A549 (cell line): Measurements from ENCODE around the gene MGLL. TPM values are rescaled to one million over a fixed set of nuclear protein-coding genes. Genes with fewer than 3 reads are reported as not detected.
A peak's percentile ranks its signal among the peaks of the same experiment; 100 is the strongest.

Experiments used
- ATAC-seq, 2 experiments: fragments of 200-7000 bp in 1 of 2; fragments of >200 bp in 1 of 2; cut with Nextera tagmentation in 1 of 2; cut with Tn5 transposase in 1 of 2; 3 replicates each; pipeline versions ENCODE4 v1.8.0 to v1.9.1; 2018 to 2020; ENCODE audit warnings: mild to moderate bottlenecking in 1 of 2, moderate library complexity in 1 of 2
- CTCF ChIA-PET: fragments of 300-600 bp; sonication (Branson Sonifier 250); formaldehyde crosslinking; extraction: SDS; loops from one replicate; lab custom pipeline; 2021; ENCODE audit warnings: antibody characterized with exemption, inconsistent platforms; lab: Yijun Ruan, JAX
- POLR2A ChIA-PET: fragments of 350-600 bp; formaldehyde crosslinking; extraction: SDS; loops from one replicate; lab custom pipeline; 2021; ENCODE audit warnings: antibody characterized with exemption, inconsistent platforms; lab: Yijun Ruan, JAX
- DNase-seq, 2 experiments: peaks; one replicate each; pipeline versions ENCODE4 v3.0.0 to v3.0.0-alpha.2; 2011 to 2016; ENCODE audit warnings: low read depth in 1 of 2, low spot score in 1 of 2
- FAIRE-seq: peaks from 2 replicates; lab custom pipeline; 2011; peaks lifted over from hg19 to GRCh38; lab: Jason Lieb, UNC
- H3K27ac ChIP-seq, 2 experiments: fragments of >200 bp; sonication (Bioruptor Twin); formaldehyde crosslinking; 3 replicates each; pipeline ENCODE4 v1.5.1; 2016 to 2017
- H3K4me1 ChIP-seq: fragments of >200 bp; sonication (Bioruptor Twin); formaldehyde crosslinking; 3 replicates; pipeline ENCODE4 v1.6.1; 2016
- H3K4me2 ChIP-seq: fragments of >200 bp; sonication (Bioruptor Twin); formaldehyde crosslinking; 3 replicates; pipeline ENCODE4 v1.6.1; 2016
- H3K4me3 ChIP-seq: fragments of >200 bp; sonication (Bioruptor Twin); formaldehyde crosslinking; 3 replicates; pipeline ENCODE4 v1.5.1; 2016
- H3K9me3 ChIP-seq: fragments of >200 bp; sonication (Bioruptor Twin); formaldehyde crosslinking; 3 replicates; pipeline ENCODE4 v1.6.1; 2016
- BCL3 ChIP-seq: fragments of >200 bp; sonication (Bioruptor Twin); formaldehyde crosslinking; IDR thresholded peaks from 3 replicates; pipeline ENCODE4 v1.6.1; 2016
- BHLHE40 ChIP-seq: IDR thresholded peaks from 2 replicates; pipeline ENCODE4 v1.6.1; 2012; ENCODE audit warnings: low read depth, low read length, inconsistent platforms
- CHD2 ChIP-seq: fragments of 150-350 bp; IDR thresholded peaks from 2 replicates; pipeline ENCODE4 v1.6.1; 2014; ENCODE audit warnings: low read length; ENCODE audit not compliant: partially characterized antibody
- CTCF ChIP-seq: fragments of >200 bp; sonication (Bioruptor Twin); formaldehyde crosslinking; IDR thresholded peaks from 3 replicates; pipeline ENCODE4 v1.5.1; 2016
- EP300 ChIP-seq, 2 experiments: fragments of >200 bp; sonication (Bioruptor Twin); formaldehyde crosslinking; IDR thresholded peaks; 2 replicates in 1 of 2; 3 replicates in 1 of 2; pipeline ENCODE4 v1.6.1; 2016 to 2017
- FOSL2 ChIP-seq, 2 experiments: fragments of 450-650 bp in 1 of 2; fragments of >200 bp in 1 of 2; sonication (Bioruptor Twin) in 1 of 2; formaldehyde crosslinking; IDR thresholded peaks; 2 replicates each; pipeline versions ENCODE4 v1.5.0 to v1.6.1; 2016 to 2020; ENCODE audit warnings: mild to moderate bottlenecking in 1 of 2, moderate library complexity in 1 of 2
- HEYL ChIP-seq: fragments of 250-450 bp; sonication (Bioruptor Pico); IDR thresholded peaks from 2 replicates; pipeline ENCODE4 v1.8.0; 2021; ENCODE audit warnings: mild to moderate bottlenecking, moderate library complexity
- HOXB13 ChIP-seq: fragments of 250-450 bp; sonication (Bioruptor Pico); IDR thresholded peaks from 2 replicates; pipeline ENCODE4 v1.5.0; 2020; ENCODE audit warnings: low read depth, mild to moderate bottlenecking, moderate library complexity
- JUN ChIP-seq, 2 experiments: fragments of >200 bp; sonication (Bioruptor Twin); formaldehyde crosslinking; IDR thresholded peaks; 2 replicates in 1 of 2; 3 replicates in 1 of 2; pipeline ENCODE4 v1.6.1; 2016 to 2017
- MAZ ChIP-seq: fragments of 150-350 bp; IDR thresholded peaks from 2 replicates; pipeline ENCODE4 v1.6.1; 2014; ENCODE audit warnings: antibody characterized with exemption, low read depth, low read length, borderline replicate concordance
- MYC ChIP-seq: IDR thresholded peaks from 2 replicates; pipeline ENCODE4 v1.6.1; 2012; ENCODE audit warnings: mild to moderate bottlenecking, inconsistent platforms, low read length, improper control_type of control experiment, borderline replicate concordance
- NPAS2 ChIP-seq: fragments of 250-450 bp; sonication (Bioruptor Pico); IDR thresholded peaks from 2 replicates; pipeline ENCODE4 v1.8.0; 2022; ENCODE audit warnings: mild to moderate bottlenecking, moderate library complexity, borderline replicate concordance
- NR3C1 ChIP-seq: fragments of >200 bp; sonication (Bioruptor Twin); formaldehyde crosslinking; IDR thresholded peaks from 3 replicates; pipeline ENCODE4 v1.6.1; 2017
- PBX3 ChIP-seq: IDR thresholded peaks from 2 replicates; pipeline ENCODE4 v1.6.1; 2012
- TFCP2L1 ChIP-seq: fragments of 250-450 bp; sonication (Bioruptor Pico); IDR thresholded peaks from 2 replicates; pipeline ENCODE4 v1.5.0; 2021; ENCODE audit warnings: mild to moderate bottlenecking
- TP53 ChIP-seq: fragments of 250-450 bp; sonication (Bioruptor Pico); IDR thresholded peaks from 2 replicates; pipeline ENCODE4 v1.5.0; 2021; ENCODE audit warnings: mild to moderate bottlenecking, moderate library complexity
- ZSCAN20 ChIP-seq: fragments of 250-450 bp; sonication (Bioruptor Pico); IDR thresholded peaks from 2 replicates; pipeline ENCODE4 v1.8.0; 2022; ENCODE audit warnings: mild to moderate bottlenecking, moderate library complexity
- WGBS: methylation state at CpG from one replicate; pipeline ENCODE4 v1.1.6; 2017; ENCODE audit errors: missing lambda C conversion rate; 5-methylcytosine and 5-hydroxymethylcytosine counted together
- polyA plus RNA-seq, 4 experiments: library from polyadenylated mRNA; depleted of rRNA in 3 of 4; stranded (reverse); fragments of >200 nt; fragmentation: RNase III in 1 of 4; extraction: RNeasy Plus Mini Kit Qiagen cat#74134 plus additional on column Dnase treatment in 1 of 4; gene quantifications; 2 replicates in 3 of 4; 3 replicates in 1 of 4; pipeline ENCODE4 v1.2.3, GENCODE V29; 2011 to 2017
- TF ChIP-seq, protein P1 (sequence below): fragments of 200-600 bp; sonication (generic); IDR thresholded peaks from 2 replicates; pipeline ENCODE4 v1.6.1; 2016; ENCODE audit warnings: antibody characterized with exemption, mild to moderate bottlenecking, moderate library complexity
- TF ChIP-seq, protein P2 (sequence below): IDR thresholded peaks from 2 replicates; pipeline ENCODE4 v1.6.1; 2012; ENCODE audit warnings: low read depth, borderline replicate concordance

MGLL gene
- polyA plus RNA-seq, 2 of the 4 experiments (the other 2 are of a cell fraction), result 38.5 to 41.5 TPM

GRCh38 chr3:127819086-127819485, 3.2 kb downstream of the MGLL start:
- ATAC-seq (no peak), DNase-seq (no peak), FAIRE-seq (no peak)
- TF ChIP-seq MYC, result no peak
- no peak for TF ChIP-seq BCL3
- no peak for TF ChIP-seq HOXB13
- no peak for TF ChIP-seq MAZ
- no peak for TF ChIP-seq EP300 (IDR thresholded peaks at IDR 0.05)
- TF ChIP-seq CTCF, result no peak
- TF ChIP-seq NPAS2 (CRISPR knock-in tag), result no peak
- TF ChIP-seq TP53 (CRISPR knock-in tag), result no peak
- TF ChIP-seq JUN (IDR thresholded peaks at IDR 0.05), result no peak
- TF ChIP-seq HEYL, result no peak
- TF ChIP-seq FOSL2 (IDR thresholded peaks at IDR 0.05), result no peak
- no peak for TF ChIP-seq FOSL2 (CRISPR knock-in tag; IDR thresholded peaks at IDR 0.05)
- TF ChIP-seq BHLHE40, result no peak
- TF ChIP-seq, protein P1, sequence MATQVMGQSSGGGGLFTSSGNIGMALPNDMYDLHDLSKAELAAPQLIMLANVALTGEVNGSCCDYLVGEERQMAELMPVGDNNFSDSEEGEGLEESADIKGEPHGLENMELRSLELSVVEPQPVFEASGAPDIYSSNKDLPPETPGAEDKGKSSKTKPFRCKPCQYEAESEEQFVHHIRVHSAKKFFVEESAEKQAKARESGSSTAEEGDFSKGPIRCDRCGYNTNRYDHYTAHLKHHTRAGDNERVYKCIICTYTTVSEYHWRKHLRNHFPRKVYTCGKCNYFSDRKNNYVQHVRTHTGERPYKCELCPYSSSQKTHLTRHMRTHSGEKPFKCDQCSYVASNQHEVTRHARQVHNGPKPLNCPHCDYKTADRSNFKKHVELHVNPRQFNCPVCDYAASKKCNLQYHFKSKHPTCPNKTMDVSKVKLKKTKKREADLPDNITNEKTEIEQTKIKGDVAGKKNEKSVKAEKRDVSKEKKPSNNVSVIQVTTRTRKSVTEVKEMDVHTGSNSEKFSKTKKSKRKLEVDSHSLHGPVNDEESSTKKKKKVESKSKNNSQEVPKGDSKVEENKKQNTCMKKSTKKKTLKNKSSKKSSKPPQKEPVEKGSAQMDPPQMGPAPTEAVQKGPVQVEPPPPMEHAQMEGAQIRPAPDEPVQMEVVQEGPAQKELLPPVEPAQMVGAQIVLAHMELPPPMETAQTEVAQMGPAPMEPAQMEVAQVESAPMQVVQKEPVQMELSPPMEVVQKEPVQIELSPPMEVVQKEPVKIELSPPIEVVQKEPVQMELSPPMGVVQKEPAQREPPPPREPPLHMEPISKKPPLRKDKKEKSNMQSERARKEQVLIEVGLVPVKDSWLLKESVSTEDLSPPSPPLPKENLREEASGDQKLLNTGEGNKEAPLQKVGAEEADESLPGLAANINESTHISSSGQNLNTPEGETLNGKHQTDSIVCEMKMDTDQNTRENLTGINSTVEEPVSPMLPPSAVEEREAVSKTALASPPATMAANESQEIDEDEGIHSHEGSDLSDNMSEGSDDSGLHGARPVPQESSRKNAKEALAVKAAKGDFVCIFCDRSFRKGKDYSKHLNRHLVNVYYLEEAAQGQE, result no peak
- no peak for TF ChIP-seq CHD2
- no peak for TF ChIP-seq ZSCAN20
- no peak for TF ChIP-seq NR3C1
- no peak for TF ChIP-seq TFCP2L1 (CRISPR knock-in tag)
- TF ChIP-seq, protein P2, sequence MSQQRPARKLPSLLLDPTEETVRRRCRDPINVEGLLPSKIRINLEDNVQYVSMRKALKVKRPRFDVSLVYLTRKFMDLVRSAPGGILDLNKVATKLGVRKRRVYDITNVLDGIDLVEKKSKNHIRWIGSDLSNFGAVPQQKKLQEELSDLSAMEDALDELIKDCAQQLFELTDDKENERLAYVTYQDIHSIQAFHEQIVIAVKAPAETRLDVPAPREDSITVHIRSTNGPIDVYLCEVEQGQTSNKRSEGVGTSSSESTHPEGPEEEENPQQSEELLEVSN, result no peak
- TF ChIP-seq PBX3, result no peak
- Histone ChIP-seq H3K27ac (peak overlapping the region; percentile 76 to 95), H3K9me3 (no peaks in the 10 kb centered on the region), H3K4me1 (peaks cover 59% of the 10 kb centered on the region), H3K4me2 (peak overlapping the region; percentile 85), H3K4me3 (no peak overlapping the region)
- ChIA-PET POLR2A (no interaction called here), CTCF (no interaction called here)
- WGBS, result 71% methylated on average over 5 of the region's 9 CpGs
